RCC 7860 (cell line): ENCODE data around the gene CABP7.

ENCODE experiments used
- DNase-seq: peaks from one replicate; pipeline ENCODE4 v3.0.0-alpha.2; 2015; ENCODE audit warnings: low spot score
- FAIRE-seq: peaks from 2 replicates; lab custom pipeline; 2012; peaks lifted over from hg19 to GRCh38; lab: Jason Lieb, UNC

Gene CABP7

DNA sequence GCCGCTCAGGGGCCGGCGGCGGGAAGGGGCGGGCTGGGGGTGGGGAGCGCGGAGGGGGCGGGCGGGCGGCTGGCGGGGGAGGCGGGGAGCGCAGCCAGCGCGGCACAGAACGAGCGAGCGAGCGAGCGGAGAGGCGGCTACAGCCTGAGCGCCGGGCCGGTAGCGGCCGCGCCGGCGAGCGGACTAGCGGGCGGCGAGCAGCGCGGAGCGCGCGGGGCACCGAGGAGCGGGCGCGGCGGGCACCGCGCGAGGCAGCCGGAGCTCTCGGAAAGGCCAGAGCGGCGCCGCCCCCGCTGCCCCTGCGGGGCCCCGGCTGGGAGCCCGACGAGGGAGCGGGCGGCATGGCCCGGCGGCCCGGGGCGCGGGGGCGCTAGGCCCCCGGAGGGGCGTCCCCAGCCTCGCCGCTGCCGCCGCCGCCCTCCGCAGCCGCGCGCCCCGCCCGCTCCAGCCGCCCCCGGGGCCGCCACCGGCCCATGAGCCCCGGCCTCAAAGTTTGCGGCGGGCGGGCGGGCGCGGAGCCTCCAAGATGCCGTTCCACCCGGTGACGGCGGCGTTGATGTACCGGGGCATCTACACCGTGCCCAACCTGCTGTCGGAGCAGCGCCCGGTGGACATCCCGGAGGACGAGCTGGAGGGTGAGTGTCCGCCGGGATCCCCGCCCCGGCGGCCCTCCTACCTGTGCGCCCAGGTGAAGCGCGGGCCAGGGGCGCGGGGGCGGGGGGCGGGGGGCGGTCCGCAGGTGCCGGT, at the start of gene CABP7:
CABP7 (plus strand) TSS at position 105 of the 747 bp plus-strand sequence; CDS start at position 527, 422 bp downstream.
- DNase-seq (no peak), FAIRE-seq (no peak)

DNA sequence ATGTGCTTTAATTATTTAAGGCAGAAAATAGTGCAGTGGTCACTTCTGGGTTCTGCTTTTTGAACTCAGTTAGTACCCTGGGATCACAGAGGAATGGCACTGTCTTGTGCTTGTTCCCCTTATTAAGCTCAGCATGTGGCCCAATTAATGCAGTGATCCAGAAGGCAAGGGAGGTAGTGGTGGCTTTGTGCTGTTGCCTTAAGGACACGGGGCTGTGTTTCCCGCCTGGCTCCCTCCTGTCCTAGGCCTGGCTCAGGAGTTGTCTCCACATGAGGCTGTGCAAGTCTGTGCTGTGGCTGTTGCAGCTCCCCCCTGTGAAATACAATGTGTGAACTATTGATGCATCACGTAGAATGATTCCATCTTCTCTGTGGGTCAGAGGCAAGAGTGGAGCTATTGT, 49.2 kb upstream of the CABP7 start:
- FAIRE-seq (no peak), DNase-seq (no peak)

DNA sequence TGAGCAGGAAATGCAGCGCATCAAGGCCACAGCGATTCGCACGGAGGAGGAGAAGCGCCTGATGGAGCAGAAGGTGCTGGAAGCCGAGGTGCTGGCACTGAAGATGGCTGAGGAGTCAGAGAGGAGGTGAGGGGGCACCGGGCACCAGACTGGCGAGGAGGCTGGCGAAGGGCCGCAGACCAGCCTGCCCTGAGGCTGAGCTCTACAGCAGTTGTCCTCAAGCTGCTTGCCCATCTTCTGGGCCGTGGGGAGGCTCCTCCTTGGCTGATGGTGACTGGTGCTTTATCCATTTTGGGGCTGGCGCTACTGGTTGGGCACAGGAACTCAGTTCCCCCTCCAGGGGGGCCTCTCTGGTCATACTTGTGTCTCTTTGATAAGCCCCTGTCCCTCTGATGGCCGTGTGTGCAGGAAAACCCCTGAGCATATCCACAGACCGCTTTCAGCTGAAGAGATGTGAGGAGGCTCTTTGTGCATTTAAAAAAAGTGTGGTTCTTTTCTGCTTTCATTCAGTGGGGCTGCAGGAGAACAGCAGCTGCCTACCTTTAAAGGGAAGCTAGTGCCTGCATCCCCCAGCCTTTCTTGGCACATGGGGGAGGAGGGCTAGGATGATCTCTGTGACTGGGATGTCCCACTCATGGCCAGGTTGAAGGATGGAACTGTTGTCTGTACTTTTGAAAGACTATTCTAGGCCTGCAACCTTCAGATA, 46.3 kb upstream of the CABP7 start:
- DNase-seq: no peak
- no peak for FAIRE-seq

DNA sequence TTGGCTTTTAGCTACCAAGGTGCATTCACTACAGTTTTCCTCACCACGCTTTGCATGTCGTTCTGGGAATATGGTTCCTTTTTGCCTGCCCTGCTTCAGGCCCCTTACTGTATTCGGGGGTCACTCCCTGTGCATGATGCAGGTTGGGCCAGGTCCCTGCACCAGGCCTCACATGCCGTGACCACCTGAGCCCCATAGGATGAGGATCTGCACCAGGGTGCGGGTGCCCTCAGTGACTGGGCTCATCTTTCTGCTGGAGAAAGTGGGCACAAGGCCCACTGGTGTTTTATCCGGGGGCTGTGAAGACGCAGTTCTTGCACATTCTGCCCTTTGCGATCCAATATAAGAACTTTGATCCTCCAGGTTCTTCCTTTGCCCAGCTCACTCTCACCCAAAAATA, 45.7 kb upstream of the CABP7 start:
- FAIRE-seq (no peak), DNase-seq (no peak)

DNA sequence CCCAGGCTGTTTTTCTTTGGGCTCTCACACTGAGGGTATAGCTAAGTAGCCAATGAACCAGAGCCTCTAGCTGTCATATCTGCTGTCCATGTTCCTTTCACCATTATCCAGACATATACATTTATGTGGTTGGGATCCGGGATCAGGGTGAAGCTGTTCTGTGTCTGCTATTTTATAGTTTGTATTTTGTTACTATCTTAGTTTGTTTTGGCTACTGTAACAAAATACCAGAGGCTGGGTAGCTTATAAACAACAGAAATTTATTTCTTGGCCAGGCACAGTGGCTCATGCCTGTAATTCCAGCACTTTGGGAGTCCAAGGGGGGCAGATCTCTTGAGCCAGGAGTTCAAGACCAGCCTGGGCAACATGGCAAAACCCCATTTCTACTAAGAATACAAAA, 40.5 kb upstream of the CABP7 start:
- DNase-seq: no peak
- FAIRE-seq: no peak

DNA sequence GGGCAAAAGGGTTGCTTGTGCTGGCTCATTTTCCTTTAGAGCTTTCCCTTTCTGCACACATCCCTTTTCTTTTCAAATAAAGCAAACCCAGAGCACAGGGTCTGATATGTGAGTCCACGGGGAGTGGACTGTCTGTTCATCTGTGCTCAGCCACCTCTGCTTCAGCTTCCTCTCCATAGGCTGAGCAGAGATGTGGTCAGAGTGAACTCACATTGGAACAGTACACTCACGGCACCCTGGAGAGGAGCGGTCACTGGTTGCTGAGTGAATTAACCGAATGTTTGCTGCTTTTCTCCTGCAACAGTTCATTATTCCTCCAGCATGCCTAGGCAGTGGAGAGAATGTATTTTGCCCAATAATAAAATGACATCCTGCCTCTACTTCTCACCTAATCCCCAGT, 36.3 kb upstream of the CABP7 start:
- no peak for FAIRE-seq
- no peak for DNase-seq

DNA sequence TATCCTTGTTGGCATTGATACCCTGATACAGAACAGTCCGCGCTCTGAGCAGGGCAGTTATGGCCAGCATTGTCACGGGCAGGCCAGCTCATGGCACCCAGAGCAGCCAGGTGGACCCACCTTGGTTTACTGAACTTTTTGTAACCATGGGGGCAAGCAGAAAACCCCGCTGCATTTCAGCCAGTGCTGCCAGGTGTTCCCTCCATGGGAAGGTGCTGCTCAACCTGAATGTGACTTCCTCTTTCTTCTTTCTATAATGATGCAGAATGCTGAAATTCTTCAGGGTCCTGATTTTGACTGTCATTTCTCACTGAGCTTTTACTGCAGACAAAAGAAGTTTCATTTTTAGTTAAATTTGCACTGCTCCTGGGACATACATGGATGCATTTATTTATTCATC, 35.6 kb upstream of the CABP7 start:
- DNase-seq: no peak
- FAIRE-seq: no peak

DNA sequence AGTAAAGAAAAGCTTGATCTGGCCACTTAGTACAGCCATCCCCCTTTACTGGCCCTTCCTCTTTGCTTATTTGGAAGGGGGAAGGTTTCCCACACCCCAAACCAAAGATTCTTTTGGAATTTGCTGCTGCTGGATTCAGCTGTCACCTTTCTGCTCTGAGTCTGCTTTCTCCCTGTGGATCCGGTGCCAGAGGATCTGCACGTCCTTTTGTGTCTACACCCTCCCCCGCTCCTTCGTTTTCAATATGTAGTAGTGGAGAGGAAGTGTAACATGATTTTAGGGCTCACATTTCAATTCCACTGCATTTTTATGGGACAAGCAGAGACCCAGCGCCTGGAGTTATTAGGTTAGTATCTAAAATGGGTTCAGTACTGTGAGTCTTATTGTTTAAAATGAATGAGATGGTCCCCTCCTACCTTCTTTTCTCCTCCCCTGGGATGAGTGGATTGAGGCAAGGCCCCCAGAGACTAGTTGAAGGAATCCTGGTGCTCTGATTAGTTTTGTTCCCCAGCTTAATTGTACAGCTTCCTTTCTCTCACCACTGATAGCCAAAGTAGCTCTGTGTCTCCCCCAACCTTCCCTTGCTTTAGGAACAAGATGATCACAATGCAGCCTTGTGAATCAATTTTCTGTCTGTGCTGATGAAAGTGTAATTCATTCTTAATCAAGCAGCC, 30.5 kb upstream of the CABP7 start:
- DNase-seq (no peak), FAIRE-seq (no peak)

DNA sequence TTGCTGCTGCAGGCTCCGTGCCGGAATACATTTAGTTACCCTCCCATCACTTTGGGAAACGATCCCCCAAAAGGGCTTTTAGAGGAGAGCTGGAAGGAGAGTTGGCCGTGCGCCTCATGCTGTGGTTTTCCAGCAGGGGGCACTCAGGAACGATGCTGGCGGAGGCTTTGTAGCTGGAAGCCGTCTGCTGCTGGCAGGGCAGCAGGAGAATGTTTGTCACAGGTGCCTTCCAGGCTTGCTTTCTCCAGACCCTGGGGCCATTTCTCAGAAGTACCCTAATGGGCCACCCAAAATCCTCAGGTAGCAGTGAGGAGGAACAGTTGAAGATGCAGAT, 30.0 kb upstream of the CABP7 start:
- FAIRE-seq: no peak
- DNase-seq: no peak

DNA sequence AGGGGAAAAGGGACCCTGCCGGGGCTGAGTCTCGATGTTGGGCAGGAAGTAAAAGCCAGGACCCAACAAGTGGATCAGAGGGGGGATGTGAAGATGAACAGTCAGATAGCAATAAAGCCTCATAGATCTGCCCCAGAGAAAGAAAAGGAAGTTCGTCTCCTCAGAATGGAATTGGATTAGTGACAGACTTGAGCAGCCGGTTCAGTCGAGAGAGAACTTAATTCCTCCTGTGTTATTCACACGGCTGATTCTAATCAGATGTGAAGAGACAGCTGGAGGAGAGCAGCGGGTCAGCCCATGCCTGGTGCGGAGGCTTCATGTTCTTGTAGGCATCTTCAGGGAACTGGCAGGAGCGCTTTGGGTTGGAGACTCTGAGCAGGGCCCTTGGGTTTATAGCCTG, 29.3 kb upstream of the CABP7 start:
- DNase-seq (no peak), FAIRE-seq (no peak)

DNA sequence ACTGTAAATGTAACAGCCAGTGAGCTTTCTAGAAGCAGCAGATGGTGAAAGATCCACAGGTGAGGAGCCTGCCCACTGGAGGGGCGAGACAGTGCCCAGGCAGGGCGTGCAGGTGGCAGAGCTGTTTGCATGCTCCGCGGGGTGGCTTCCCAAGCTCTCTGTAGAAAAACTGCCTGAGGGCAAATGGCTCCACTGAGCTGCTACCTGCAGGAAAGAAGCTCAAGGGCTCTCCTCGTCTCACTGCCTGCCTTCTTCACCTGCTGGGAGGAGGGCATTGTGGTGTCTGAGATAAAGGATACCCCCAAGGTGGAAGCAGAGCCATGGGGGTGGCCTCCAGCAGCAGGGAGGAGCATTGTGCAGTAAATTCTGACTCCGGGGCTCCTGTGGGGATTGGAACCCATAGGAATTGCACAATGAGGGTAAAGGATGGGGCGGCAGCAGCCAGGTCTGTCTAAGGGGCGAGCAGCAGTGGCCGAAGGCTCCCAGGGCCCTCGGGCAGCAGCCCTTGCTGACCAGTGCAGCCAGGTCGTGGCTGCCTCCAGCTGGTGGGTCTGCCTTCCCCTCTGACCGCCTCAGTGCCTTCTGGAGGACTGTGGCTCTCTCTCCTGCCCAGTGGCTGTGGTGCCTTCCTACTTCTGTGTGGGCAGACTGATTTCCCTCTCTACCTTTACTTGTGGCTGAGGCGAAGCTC, 28.0 kb upstream of the CABP7 start:
- FAIRE-seq: no peak
- no peak for DNase-seq

DNA sequence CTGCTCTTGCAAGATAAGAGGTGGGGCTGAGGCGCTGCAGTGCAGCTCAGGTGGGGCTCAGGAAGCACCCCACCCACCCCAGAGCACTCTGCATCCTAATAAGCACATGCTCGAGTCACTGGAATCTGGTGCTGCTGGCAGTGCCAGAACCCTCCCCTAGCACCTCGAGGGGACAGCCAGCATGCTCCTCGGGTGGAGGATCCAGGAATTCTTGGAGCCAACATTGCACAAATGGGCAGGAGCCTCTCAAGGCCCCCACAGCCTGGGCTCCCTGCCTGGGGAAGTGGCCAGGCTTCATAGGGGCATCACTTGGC, 27.5 kb upstream of the CABP7 start:
- DNase-seq: no peak
- no peak for FAIRE-seq

DNA sequence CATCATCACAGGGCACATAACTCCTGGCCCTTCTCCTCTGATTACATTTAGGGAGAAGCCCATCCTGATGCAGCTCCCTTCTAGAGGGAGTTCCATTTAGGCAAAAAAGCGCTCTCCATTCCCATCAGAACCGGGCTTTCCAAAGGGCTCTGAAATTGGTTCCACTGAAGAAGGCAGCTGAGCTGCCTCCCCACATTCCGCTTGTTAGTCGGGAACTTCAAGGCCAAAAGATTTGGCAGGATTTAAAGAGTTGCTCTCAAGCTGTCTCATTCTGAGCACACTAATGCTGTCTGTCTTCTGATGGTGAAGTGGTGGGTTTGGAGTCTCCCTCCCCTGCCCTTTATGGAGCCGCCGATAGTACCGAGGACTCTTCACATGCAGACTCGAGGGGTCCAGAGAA, 26.6 kb upstream of the CABP7 start:
- FAIRE-seq (no peak), DNase-seq (no peak)

DNA sequence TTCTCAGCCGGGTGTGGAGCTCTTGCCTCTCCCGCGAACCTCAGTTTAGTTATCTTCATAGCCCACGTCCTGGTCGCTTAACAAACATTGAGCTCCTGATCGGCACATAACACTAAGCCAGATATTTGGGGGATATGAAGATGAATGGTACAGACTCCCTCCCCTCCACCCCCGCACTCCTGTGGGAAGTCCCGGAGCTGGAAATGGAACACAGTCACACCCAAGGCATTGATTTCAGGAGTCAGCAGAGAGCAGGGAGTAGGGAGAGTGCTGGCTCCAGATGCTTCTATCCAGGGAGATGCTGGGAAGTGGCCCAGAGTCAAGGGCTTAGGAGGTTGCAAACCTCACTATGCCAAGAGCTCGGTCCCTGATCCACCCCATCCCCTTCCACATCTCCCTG, 26.1 kb upstream of the CABP7 start:
- FAIRE-seq (no peak), DNase-seq (no peak)

DNA sequence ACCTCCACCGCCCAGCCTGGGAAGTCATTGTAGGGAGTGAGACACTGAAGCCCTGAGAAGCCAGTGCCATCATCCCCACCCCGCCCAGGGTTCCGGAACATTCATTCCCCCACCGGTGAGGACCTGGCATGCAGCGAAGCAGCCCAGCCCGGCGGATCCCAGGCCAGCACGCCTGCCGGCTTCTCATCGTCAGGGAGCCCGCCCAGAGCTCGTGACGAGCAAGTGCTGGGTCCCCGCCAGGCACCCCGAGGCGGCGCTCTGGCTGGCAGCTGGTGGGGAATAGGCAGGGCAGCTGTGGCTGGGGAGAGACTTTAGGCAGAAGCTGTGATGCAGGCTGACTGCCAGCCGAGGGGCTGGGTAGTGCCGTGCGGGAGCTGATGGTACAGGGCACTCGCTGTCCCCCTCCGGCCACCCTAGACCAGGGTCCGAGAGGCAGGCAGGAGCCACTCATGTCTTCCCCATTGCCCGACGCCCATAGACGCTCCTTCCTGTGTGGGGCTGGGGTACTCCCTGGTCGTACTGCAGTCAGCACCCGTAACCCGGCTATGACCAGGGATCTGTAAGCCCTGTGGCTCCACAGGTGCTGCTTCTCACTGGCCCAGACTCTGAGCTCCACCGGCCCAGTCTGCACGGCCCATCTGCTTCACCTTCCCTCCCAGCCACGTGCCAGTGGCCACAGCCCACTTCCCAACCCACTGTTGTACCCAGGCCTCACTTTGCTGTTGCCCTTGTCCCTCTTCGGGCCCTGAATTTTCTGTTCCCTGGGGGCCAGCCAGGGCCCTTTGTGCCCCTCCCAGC, 24.5 kb upstream of the CABP7 start:
- DNase-seq: no peak
- FAIRE-seq: no peak

DNA sequence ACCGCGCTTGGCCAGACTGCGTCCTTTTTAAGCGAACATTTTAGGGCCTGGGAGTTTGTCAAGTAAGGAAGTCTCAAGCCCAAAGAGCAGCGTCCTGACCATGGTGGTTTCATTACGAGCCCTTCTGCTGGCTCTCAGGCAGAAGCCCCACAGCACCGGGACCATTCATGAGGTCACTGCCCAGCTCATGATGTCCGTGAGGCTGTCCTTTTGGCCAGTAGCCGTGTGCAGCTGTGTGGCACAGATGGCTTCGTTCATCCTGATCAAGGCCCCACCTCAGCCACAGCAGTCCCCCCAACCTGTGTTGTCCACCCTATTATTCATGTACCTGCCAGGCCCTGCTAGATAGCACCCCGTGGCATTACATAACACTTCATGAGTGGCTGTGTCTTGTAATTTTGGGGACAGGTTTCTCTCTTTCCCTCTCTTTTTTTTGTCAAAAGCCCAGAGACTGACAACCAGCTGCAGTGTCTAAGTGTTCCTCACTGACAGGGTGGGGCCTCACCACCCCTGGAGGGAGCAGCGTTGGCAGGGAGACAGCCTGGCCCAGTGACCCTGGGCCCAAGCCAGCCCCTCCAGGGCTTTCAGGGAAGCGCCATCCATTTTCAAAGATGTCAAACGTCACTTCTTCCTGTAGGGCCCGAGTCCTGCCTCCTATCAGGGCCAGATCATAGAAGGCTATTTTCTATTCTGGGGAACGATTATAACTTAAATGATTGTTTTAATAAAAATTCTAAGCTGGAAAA, 21.8 kb upstream of the CABP7 start:
- FAIRE-seq: no peak
- DNase-seq: no peak

DNA sequence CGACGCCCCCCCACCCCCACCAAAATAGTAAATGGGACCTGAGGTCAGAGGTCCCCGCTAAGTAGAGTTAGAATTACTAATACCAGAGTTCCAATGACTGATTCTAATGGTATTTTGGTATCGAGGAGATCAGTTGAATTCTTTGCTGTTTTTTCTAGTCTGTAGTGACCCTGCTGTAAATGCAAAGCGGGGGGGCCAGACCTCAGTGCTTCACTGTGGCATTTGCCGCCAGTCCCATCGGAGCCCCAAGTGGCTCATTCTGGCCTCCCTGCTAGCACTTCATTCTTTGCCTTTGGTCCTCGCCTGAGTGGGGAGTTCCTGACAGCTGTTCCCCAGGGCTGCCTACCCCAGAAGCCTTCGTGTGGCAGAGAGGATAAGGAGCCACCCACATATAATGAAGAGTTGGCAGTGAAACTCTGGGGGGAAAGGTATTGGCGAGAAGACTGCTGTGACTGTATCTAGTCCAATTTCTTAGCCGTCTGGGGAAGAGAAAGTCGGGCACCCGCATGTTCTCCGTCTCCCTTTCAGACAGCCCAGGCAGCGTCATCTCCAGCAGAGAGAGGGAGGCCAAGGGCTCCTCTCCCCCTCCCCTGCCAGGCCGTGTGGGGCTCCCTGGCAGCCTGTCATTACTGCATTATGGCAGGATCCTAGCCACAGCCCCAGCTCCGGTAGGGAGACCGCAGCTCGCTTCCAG, 19.4 kb upstream of the CABP7 start:
- DNase-seq: no peak
- FAIRE-seq: no peak

DNA sequence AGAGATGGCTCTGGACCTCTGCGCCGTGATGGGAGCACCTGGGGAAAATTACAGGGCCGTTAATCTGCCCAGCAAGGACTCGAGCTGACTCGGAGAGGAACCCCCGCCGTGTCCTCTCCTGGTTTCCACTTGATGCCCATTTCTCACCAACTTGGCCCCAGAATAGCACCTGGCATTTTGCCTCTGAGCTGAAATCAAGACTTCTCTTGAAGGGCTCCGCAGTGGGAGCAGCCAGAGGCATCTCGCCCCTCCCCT, 19.0 kb upstream of the CABP7 start:
- DNase-seq (no peak), FAIRE-seq (no peak)

DNA sequence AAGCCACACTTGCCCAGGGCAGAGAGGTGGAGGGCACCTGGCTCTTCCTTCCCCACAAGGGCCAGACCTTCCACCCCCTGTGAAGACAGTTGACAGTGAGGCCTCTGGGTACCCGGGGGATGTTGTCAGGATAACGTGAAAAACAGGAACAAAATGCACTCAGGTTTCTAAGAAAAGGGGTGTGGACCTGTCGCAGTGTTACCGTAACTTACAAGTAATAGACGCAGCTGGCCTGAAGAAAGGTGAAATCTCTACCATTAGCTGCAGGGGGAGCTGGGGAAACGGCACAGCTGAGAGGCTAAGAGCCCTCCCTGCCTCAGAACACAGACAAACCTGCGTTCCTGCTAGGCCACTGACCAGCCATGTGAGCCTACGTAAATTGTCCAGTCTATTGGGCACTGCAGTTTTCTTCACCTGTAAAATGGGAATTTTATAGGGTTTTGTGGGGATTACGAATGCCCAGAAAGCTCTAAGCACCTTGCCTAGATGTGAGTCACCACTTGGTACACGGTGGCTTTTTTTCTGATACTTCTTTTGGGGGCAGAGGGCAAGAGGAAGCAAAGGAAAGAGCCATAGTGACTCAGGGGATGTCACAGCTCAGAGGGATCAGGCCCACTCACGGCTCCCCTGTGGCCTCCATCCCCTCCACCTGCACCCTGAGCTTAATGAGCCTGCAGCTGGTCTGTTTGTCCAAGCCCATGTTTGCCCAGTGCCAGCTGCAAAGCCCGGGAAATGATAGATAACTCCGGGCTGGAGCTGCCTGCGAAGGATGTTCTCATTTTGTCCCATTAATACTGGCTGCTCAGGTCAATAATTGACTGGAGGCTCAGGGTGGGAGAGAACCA, 18.4 kb upstream of the CABP7 start:
- FAIRE-seq: peak; percentile 77
- DNase-seq: peak; percentile 79
